HepG2 (cell line): Measurements from ENCODE around the gene MAPK13. TPM values are rescaled to one million over a fixed set of nuclear protein-coding genes. Genes with fewer than 3 reads are reported as not detected.

Source experiments
- ATAC-seq: fragments of 200-7000 bp; cut with Tn5 transposase; 3 replicates; pipeline ENCODE4 v1.9.1; 2020; ENCODE audit warnings: mild to moderate bottlenecking, moderate library complexity
- BruUV-seq: library from RNA; stranded (reverse); fragments of 400-500 nt; replicated peaks from 2 replicates; lab custom pipeline; 2021; lab: Mats Ljungman, UMichigan
- CTCF ChIA-PET: fragments of 300-600 bp; formaldehyde crosslinking; extraction: SDS; loops from one replicate; lab custom pipeline; 2021; ENCODE audit warnings: low total read pairs, inconsistent platforms, low intra/inter-chr PET ratio; lab: Yijun Ruan, JAX
- POLR2A ChIA-PET: fragments of 350-600 bp; sonication (Branson Sonifier 250); formaldehyde crosslinking; loops from one replicate; lab custom pipeline; 2020; ENCODE audit warnings: antibody characterized with exemption, inconsistent platforms; lab: Yijun Ruan, JAX
- DNase-seq: peaks from one replicate; pipeline ENCODE4 v3.0.0-alpha.2; 2015; ENCODE audit warnings: low spot score
- FAIRE-seq: peaks from 3 replicates; lab custom pipeline; 2011; peaks lifted over from hg19 to GRCh38; lab: Jason Lieb, UNC
- H2AFZ ChIP-seq: one replicate; pipeline ENCODE4 v1.6.1; 2011; ENCODE audit warnings: low read length, inconsistent platforms
- H3K27ac ChIP-seq: fragments of 300-600 bp; 3 replicates; pipeline ENCODE4 v1.8.0; 2011; ENCODE audit warnings: mixed run types, mild to moderate bottlenecking, mixed read lengths, low read length, inconsistent platforms; ENCODE audit not compliant: insufficient read depth; ENCODE audit errors: extremely low read length
- H3K27me3 ChIP-seq, 2 experiments: fragments of 200-600 bp in 1 of 2; 2 replicates in 1 of 2; 3 replicates in 1 of 2; pipeline versions ENCODE4 v1.6.0 to v1.8.0; 2011; ENCODE audit warnings: low read length in 2 of 2, mild to moderate bottlenecking in 2 of 2, moderate library complexity in 2 of 2, inconsistent platforms in 1 of 2; ENCODE audit not compliant: insufficient read depth in 2 of 2, control insufficient read depth in 1 of 2
- H3K36me3 ChIP-seq, 2 experiments: fragments of 200-600 bp in 1 of 2; replicated peaks in 1 of 2; 2 replicates in 1 of 2; 3 replicates in 1 of 2; pipeline versions ENCODE4 v1.5.1 to v1.8.0; 2011; ENCODE audit warnings: low read length in 2 of 2, inconsistent platforms in 1 of 2; ENCODE audit not compliant: insufficient read depth in 2 of 2, control insufficient read depth in 1 of 2
- H3K4me1 ChIP-seq: 2 replicates; pipeline ENCODE4 v1.5.1; 2012; ENCODE audit warnings: low read length, inconsistent platforms; ENCODE audit not compliant: insufficient read depth
- H3K4me2 ChIP-seq: 2 replicates; pipeline ENCODE4 v1.6.0; 2011; ENCODE audit warnings: low read depth, low read length, inconsistent platforms
- H3K4me3 ChIP-seq, 3 experiments: fragments of 200-600 bp in 1 of 3; sonication (generic), shearing (Covaris generic) in 1 of 3; replicated peaks in 1 of 3; 2 replicates each; pipeline ENCODE4 v1.5.1; 2011 to 2016; ENCODE audit warnings: low read length in 3 of 3, inconsistent platforms in 2 of 3, low read depth in 2 of 3, mild to moderate bottlenecking in 2 of 3, control low read depth in 1 of 3, mixed read lengths in 1 of 3; ENCODE audit not compliant: insufficient read depth in 1 of 3
- H3K79me2 ChIP-seq: one replicate; pipeline ENCODE4 v1.6.1; 2011; ENCODE audit warnings: low read length, inconsistent platforms; ENCODE audit not compliant: insufficient read depth
- H3K9ac ChIP-seq: 2 replicates; pipeline ENCODE4 v1.6.0; 2011; ENCODE audit warnings: mild to moderate bottlenecking, low read depth, low read length, inconsistent platforms; ENCODE audit not compliant: insufficient read depth
- H3K9me3 ChIP-seq: 2 replicates; pipeline ENCODE4 v1.5.1; 2012; ENCODE audit warnings: mild to moderate bottlenecking, low read length
- H4K20me1 ChIP-seq: 2 replicates; pipeline ENCODE4 v1.6.0; 2011; ENCODE audit warnings: inconsistent platforms, mild to moderate bottlenecking, low read length, moderate library complexity; ENCODE audit not compliant: insufficient read depth
- AGO2 ChIP-seq: fragments of 200-400 bp; formaldehyde crosslinking; optimal IDR thresholded peaks from 2 replicates; pipeline ENCODE3; 2017; ENCODE audit warnings: mild to moderate bottlenecking, low read depth, low read length, moderate library complexity
- CCAR2 ChIP-seq: fragments of 200-400 bp; formaldehyde crosslinking; optimal IDR thresholded peaks from 2 replicates; pipeline ENCODE3; 2018; ENCODE audit warnings: low read depth, mild to moderate bottlenecking, low read length, moderate library complexity
- DNMT1 ChIP-seq: sonication (generic); formaldehyde crosslinking; IDR thresholded peaks from 2 replicates; pipeline ENCODE4 v1.5.1; 2020; ENCODE audit warnings: mild to moderate bottlenecking, missing genetic modification reagents
- HOXD1 ChIP-seq: sonication (generic); formaldehyde crosslinking; IDR thresholded peaks from 2 replicates; pipeline ENCODE4 v1.5.0; 2020; ENCODE audit warnings: missing genetic modification reagents
- KAT8 ChIP-seq: IDR thresholded peaks from 2 replicates; pipeline ENCODE4 v1.6.1; 2016; ENCODE audit warnings: missing genetic modification reagents, missing compliant biosample characterization
- KDM6A ChIP-seq: IDR thresholded peaks from 2 replicates; pipeline ENCODE4 v1.6.1; 2016; ENCODE audit warnings: low read depth
- MAFK ChIP-seq, 2 experiments: IDR thresholded peaks in 1 of 2; conservative IDR thresholded peaks in 1 of 2; 2 replicates each; pipeline ENCODE4 v1.6.1; 2011; ENCODE audit warnings: improper control_type of control experiment in 2 of 2, low read length in 2 of 2
- MLLT10 ChIP-seq: sonication (generic); formaldehyde crosslinking; IDR thresholded peaks from 2 replicates; pipeline ENCODE4 v1.4.0; 2020; ENCODE audit warnings: missing genetic modification reagents
- USF2 ChIP-seq, 2 experiments: sonication (generic) in 1 of 2; formaldehyde crosslinking in 1 of 2; IDR thresholded peaks; 2 replicates each; pipeline versions ENCODE4 v1.5.1 to v1.6.1; 2011 to 2020; ENCODE audit warnings: borderline replicate concordance in 1 of 2, low read depth in 1 of 2, low read length in 1 of 2, mild to moderate bottlenecking in 1 of 2, missing genetic modification reagents in 1 of 2, moderate library complexity in 1 of 2
- ZC3H4 ChIP-seq: sonication (generic); formaldehyde crosslinking; IDR thresholded peaks from 2 replicates; pipeline ENCODE4 v1.4.0; 2020; ENCODE audit warnings: missing genetic modification reagents, borderline replicate concordance
- ZMYM4 ChIP-seq: sonication (generic); formaldehyde crosslinking; IDR thresholded peaks from 2 replicates; pipeline ENCODE4 v1.8.1; 2023; ENCODE audit warnings: mild to moderate bottlenecking, missing genetic modification reagents
- ZNF138 ChIP-seq: sonication (generic); formaldehyde crosslinking; IDR thresholded peaks from 2 replicates; pipeline ENCODE4 v1.5.0; 2020; ENCODE audit warnings: mild to moderate bottlenecking, low read depth, missing genetic modification reagents
- ZNF441 ChIP-seq: sonication (generic); formaldehyde crosslinking; IDR thresholded peaks from 2 replicates; pipeline ENCODE4 v1.7.0; 2021; ENCODE audit warnings: missing genetic modification reagents, borderline replicate concordance
- ZNF510 ChIP-seq: sonication (generic); formaldehyde crosslinking; IDR thresholded peaks from 2 replicates; pipeline ENCODE4 v1.4.0; 2020; ENCODE audit warnings: low read depth, mild to moderate bottlenecking, missing genetic modification reagents
- ZNF607 ChIP-seq: sonication (generic); formaldehyde crosslinking; IDR thresholded peaks from 2 replicates; pipeline ENCODE4 v1.5.1; 2020; ENCODE audit warnings: missing genetic modification reagents, mild to moderate bottlenecking, borderline replicate concordance
- ZNF816 ChIP-seq: sonication (generic); formaldehyde crosslinking; IDR thresholded peaks from 2 replicates; pipeline ENCODE4 v1.8.0; 2022; ENCODE audit warnings: missing genetic modification reagents, mild to moderate bottlenecking, borderline replicate concordance
- ZXDC ChIP-seq: sonication (generic); formaldehyde crosslinking; IDR thresholded peaks from 2 replicates; pipeline ENCODE4 v1.5.0; 2020; ENCODE audit warnings: mild to moderate bottlenecking, missing genetic modification reagents
- WGBS: methylation state at CpG from one replicate; pipeline ENCODE4 v1.1.6; 2017; ENCODE audit warnings: low lambda C conversion rate; 5-methylcytosine and 5-hydroxymethylcytosine counted together
- in situ Hi-C: cut with HindIII; loops from 2 replicates; pipeline ENCODE4 v1.10.0; 2017; ENCODE audit warnings: low pct_unique_long_range_greater_than_20kb; ENCODE audit not compliant: extremely low pct_ligation_motif_present
- intact Hi-C: fragments of 100-400 bp; cut with micrococcal nuclease; formaldehyde crosslinking; loops from one replicate; pipeline ENCODE4 v1.10.0; 2022; ENCODE audit not compliant: unreplicated experiment
- polyA plus RNA-seq, 8 experiments: library from polyadenylated mRNA; depleted of rRNA in 3 of 8; stranded (reverse) in 7 of 8; unstranded in 1 of 8; fragments of >200 nt; fragmentation: Illumina TruSeq in 4 of 8; extraction: Trizol in 4 of 8; gene quantifications; 2 replicates each; pipeline versions ENCODE4 v1.2.1 to v1.2.3, GENCODE V29; 2011 to 2016; ENCODE audit warnings: low read depth in 4 of 8, missing spikeins in 1 of 8, mixed read lengths in 1 of 8; ENCODE audit not compliant: insufficient read depth in 1 of 8
- total RNA-seq, 5 experiments: library from RNA; depleted of rRNA; stranded (reverse); fragments of >200 nt; fragmentation: Illumina TruSeq; extraction: Trizol; gene quantifications; 2 replicates each; pipeline ENCODE4 v1.2.3, GENCODE V29; 2016; ENCODE audit warnings: low read depth in 1 of 5

Gene MAPK13
- total and polyA plus RNA-seq, 2 of the 13 experiments (the other 11 are each of a cell fraction or from before 2014, with no cell fraction given) = 12.7 to 43.4 TPM

GRCh38 chr6:36130667-36131510 is 576 bp downstream of the MAPK13 start:
- ATAC-seq = peak; percentile 76
- Histone ChIP-seq H4K20me1 (no peaks in the 10 kb centered on the region), H3K9ac (peak overlapping the region; percentile 93), H3K4me3 (peak overlapping the region; percentile 75 to 92 (median 75)), H3K9me3 (no peaks in the 10 kb centered on the region), H3K27ac (peak overlapping the region; percentile 90), H3K4me2 (peak overlapping the region; percentile 100), H3K36me3 (peaks cover 0 to 20% of the 10 kb centered on the region in 2 experiments; a peak in 4 of 5 replicates), H3K4me1 (peaks cover 71% of the 10 kb centered on the region), H3K27me3 (no peaks in the 10 kb centered on the region), H2AFZ (no peak overlapping the region), H3K79me2 (no peaks in the 10 kb centered on the region)
- TSS peak; percentile 94 for BruUV-seq
- DNase-seq = peak; percentile 73
- intact Hi-C loops = loop anchor here (2.0 to 5.0 kb wide), 2 partner anchors 66 to 171 kb away; partner anchors contain the start of gene BRPF3
- WGBS = 1% methylated on average over 26 of the region's 52 CpGs
- FAIRE-seq = no peak
- CTCF ChIA-PET = no interaction called here
- POLR2A ChIA-PET = interaction anchor here (0.7 to 4.3 kb wide), 29 partner anchors 9 to 744 kb away, joined by 3 to 45 read pairs (median 4); partner anchors contain the start of genes BRPF3, MAPK14 and PPIL1
- in situ Hi-C loops = loop anchor here (5.0 kb wide), 1 partner anchor 66 kb away; the partner anchor contains the start of gene BRPF3
- no peak for TF ChIP-seq USF2 (IDR thresholded peaks at IDR 0.05; ENCODE audit: low read depth, low read length)
- no peak for TF ChIP-seq USF2 (CRISPR knock-in tag; IDR thresholded peaks at IDR 0.05; ENCODE audit: borderline replicate concordance)
- no peak for TF ChIP-seq CCAR2
- 0 out of 2 replicates have a peak, but pooled peaks have one; percentile 12 for TF ChIP-seq ZNF138
- TF ChIP-seq ZXDC (CRISPR knock-in tag) = peak; percentile 4; the same call in 1 of the 2 replicates
- TF ChIP-seq KAT8 (CRISPR knock-in tag) = no peak
- TF ChIP-seq ZNF816 (CRISPR knock-in tag) = peak; percentile 98
- TF ChIP-seq MAFK (conservative IDR thresholded peaks at IDR 0.05 in 1 of 2, IDR thresholded peaks at IDR 0.05 in 1 of 2; ENCODE audit: low read length in 2 of 2) = no peak
- TF ChIP-seq ZC3H4 (CRISPR knock-in tag) = peak; percentile 8; the same call in 1 of the 2 replicates
- peak; percentile 84 for TF ChIP-seq DNMT1 (CRISPR knock-in tag)
- TF ChIP-seq AGO2 = peak; percentile 97
- peak; percentile 62; the same call in 1 of the 2 replicates for TF ChIP-seq ZNF510
- peak; percentile 50 for TF ChIP-seq ZNF607 (CRISPR knock-in tag)
- TF ChIP-seq MLLT10 (CRISPR knock-in tag) = no peak
- TF ChIP-seq ZNF441 (CRISPR knock-in tag) = no peak
- TF ChIP-seq KDM6A (CRISPR knock-in tag) = no peak; the same call in 1 of the 2 replicates
- no peak for TF ChIP-seq HOXD1 (CRISPR knock-in tag)
- TF ChIP-seq ZMYM4 (CRISPR knock-in tag) = peak; percentile 30; the same call in 1 of the 2 replicates
